ENCODE data around the gene MSANTD2. TPM values are rescaled to one million over a fixed set of nuclear protein-coding genes. Genes with fewer than 3 reads are reported as not detected.

Gene MSANTD2
- total RNA-seq, 1 donor from 2014 or later = 13.3 TPM

GRCh38 chr11:124732230-124732629, 68.0 kb downstream of the MSANTD2 start:
- Histone ChIP-seq H3K4me3 (no peak overlapping the region), H3K27me3 (no peaks in the 10 kb centered on the region), H3K36me3 (no peaks in the 10 kb centered on the region), H3K9me3 (no peaks in the 10 kb centered on the region), H3K27ac (no peak overlapping the region), H3K4me1 (peaks cover 3% of the 10 kb centered on the region)
- no peak for TF ChIP-seq CTCF (IDR thresholded peaks at IDR 0.05)
- ATAC-seq = peak; percentile 71
- intact Hi-C loops (cut with DNase I) = no loop called here
- DNase-seq = no peak

- Histone ChIP-seq H3K27me3 (no peaks in the 10 kb centered on the region), H3K9me3 (no peaks in the 10 kb centered on the region), H3K27ac (no peak overlapping the region), H3K4me1 (peaks cover 13% of the 10 kb centered on the region), H3K4me3 (no peak overlapping the region), H3K36me3 (no peaks in the 10 kb centered on the region)
- TF ChIP-seq CTCF (IDR thresholded peaks at IDR 0.05) = no peak
- no peak for DNase-seq
- no peak for ATAC-seq
- intact Hi-C loops (cut with DNase I) = no loop called here
These were observed 70.6 kb downstream of the MSANTD2 start for GRCh38 chr11:124729571-124729970.

- Histone ChIP-seq H3K27ac (no peak overlapping the region), H3K36me3 (no peaks in the 10 kb centered on the region), H3K4me1 (peaks cover 13% of the 10 kb centered on the region), H3K9me3 (no peaks in the 10 kb centered on the region), H3K27me3 (no peaks in the 10 kb centered on the region), H3K4me3 (no peak overlapping the region)
- TF ChIP-seq CTCF (IDR thresholded peaks at IDR 0.05) = no peak
- DNase-seq = no peak
- intact Hi-C loops (cut with DNase I) = no loop called here
- no peak for ATAC-seq
These were observed 72.1 kb downstream of the MSANTD2 start for GRCh38 chr11:124728134-124728533.

GRCh38 chr11:124727474-124727873, 72.7 kb downstream of the MSANTD2 start:
- Histone ChIP-seq H3K4me3 (no peak overlapping the region), H3K27ac (peak overlapping the region; percentile 30), H3K4me1 (peaks cover 13% of the 10 kb centered on the region), H3K36me3 (no peaks in the 10 kb centered on the region), H3K9me3 (no peaks in the 10 kb centered on the region), H3K27me3 (no peaks in the 10 kb centered on the region)
- intact Hi-C loops (cut with DNase I) = no loop called here
- TF ChIP-seq CTCF (IDR thresholded peaks at IDR 0.05) = no peak
- no peak for ATAC-seq
- DNase-seq = no peak

- Histone ChIP-seq H3K4me1 (peaks cover 13% of the 10 kb centered on the region), H3K9me3 (no peaks in the 10 kb centered on the region), H3K36me3 (no peaks in the 10 kb centered on the region), H3K4me3 (peak overlapping the region; percentile 19), H3K27ac (peak overlapping the region; percentile 71), H3K27me3 (peaks cover 4% of the 10 kb centered on the region)
- no peak for DNase-seq
- intact Hi-C loops (cut with DNase I) = no loop called here
- ATAC-seq = peak; percentile 33
- no peak for TF ChIP-seq CTCF (IDR thresholded peaks at IDR 0.05)
These were observed 74.5 kb downstream of the MSANTD2 start for GRCh38 chr11:124725719-124726105.
